ENCODE measurements around the gene TSC22D4.
A peak's percentile ranks its signal among the peaks of the same experiment; 100 is the strongest.
"Not testable (repeated sequence)": the region's sequence is repeated elsewhere in the genome, so short reads cannot be mapped to it uniquely, and the experiment has no call there.

The TSC22D4 gene

DNA sequence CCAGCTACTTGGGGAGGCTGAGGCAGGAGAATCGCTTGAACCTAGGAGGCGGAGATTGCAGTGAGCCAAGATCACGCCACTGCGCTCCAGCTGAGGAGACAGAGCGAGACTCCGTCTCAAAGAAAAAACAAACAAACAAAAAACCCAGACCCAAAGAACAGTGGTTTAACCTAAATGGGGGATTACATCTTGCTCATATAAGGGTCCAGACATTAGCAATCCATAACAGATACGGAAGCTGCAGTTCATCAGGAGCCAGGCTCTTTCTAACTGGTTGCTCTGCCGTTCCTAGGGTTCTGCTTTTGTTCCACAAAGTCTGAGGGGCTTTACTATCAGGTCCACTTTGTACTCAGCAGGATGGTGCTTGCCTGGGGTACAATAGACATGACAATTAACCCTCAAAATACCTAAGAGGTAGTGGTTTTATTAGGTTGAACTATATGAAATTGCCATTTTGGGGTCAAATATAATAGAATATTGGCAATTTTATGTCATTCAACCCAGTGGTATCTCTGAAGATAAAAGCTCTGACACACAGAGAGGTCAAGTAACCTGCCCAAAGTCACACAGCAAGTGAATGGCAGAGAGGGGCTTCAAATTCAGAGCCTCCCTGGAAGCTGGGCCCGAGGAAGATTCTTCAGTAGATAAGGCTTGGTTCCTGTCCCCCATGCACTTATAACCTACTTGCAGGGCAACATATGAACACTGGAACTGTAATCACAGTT, 26.0 kb upstream of the TSC22D4 start:
- no peaks in the 10 kb centered on the region for H3K27me3 ChIP-seq (ENCODE audit: insufficient read depth, insufficient read length)
- no peak for DNase-seq (ENCODE audit: low read depth, low spot score)
- no peaks in the 10 kb centered on the region for H3K9me3 ChIP-seq (ENCODE audit: insufficient read depth, low read length)
- H3K9ac ChIP-seq (ENCODE audit: insufficient read length, low read depth) = no peak overlapping the region
- TF ChIP-seq YY1 (IDR thresholded peaks at IDR 0.05; ENCODE audit: insufficient read depth, insufficient read length) (no peak), ZNF274 (IDR thresholded peaks at IDR 0.05; ENCODE audit: low read depth, low read length) (no peak), SUZ12 (IDR thresholded peaks at IDR 0.05; ENCODE audit: extremely low read depth, insufficient read depth, insufficient read length) (no peak)
- H3K36me3 ChIP-seq (ENCODE audit: insufficient read depth, insufficient read length, low read length) = no peaks in the 10 kb centered on the region
- H3K4me1 ChIP-seq (ENCODE audit: insufficient read depth, insufficient read length) = no peaks in the 10 kb centered on the region
- no peak overlapping the region for H3K4me3 ChIP-seq (ENCODE audit: insufficient read length, low read depth)

GRCh38 chr7:100504031-100504430, 25.0 kb upstream of the TSC22D4 start:
- not testable (repeated sequence) for H3K9ac ChIP-seq (ENCODE audit: insufficient read length, low read depth); DNase-seq (ENCODE audit: low read depth, low spot score); H3K27me3 ChIP-seq (ENCODE audit: insufficient read depth, insufficient read length); H3K9me3 ChIP-seq (ENCODE audit: insufficient read depth, low read length); H3K4me1 ChIP-seq (ENCODE audit: insufficient read depth, insufficient read length); H3K36me3 ChIP-seq (ENCODE audit: insufficient read depth, insufficient read length, low read length); H3K4me3 ChIP-seq (ENCODE audit: insufficient read length, low read depth)

GRCh38 chr7:100500743-100501142, 21.7 kb upstream of the TSC22D4 start:
- H3K9ac ChIP-seq (ENCODE audit: insufficient read length, low read depth); H3K4me1 ChIP-seq (ENCODE audit: insufficient read depth, insufficient read length); H3K9me3 ChIP-seq (ENCODE audit: insufficient read depth, low read length); H3K4me3 ChIP-seq (ENCODE audit: insufficient read length, low read depth); DNase-seq (ENCODE audit: low read depth, low spot score); H3K36me3 ChIP-seq (ENCODE audit: insufficient read depth, insufficient read length, low read length); H3K27me3 ChIP-seq (ENCODE audit: insufficient read depth, insufficient read length): not testable (repeated sequence)

DNA sequence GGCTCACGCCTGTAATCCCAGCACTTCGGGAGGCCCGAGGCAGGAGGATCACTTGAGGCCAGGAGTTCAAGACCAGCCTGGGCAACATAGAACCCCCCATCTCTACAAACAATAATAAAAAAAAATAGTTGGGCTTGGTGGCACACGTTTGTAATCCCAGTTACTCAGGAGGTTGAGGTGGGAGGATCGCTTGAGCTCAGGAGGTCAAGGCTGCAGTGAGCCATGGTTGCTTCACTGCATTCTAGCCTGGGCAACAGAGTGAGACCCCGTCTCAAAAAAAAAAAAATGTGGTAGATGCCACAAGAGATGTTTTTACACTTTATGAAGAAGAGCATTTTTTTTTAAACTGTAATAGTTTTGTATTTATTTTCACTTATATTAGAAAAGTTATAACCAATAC, 17.5 kb upstream of the TSC22D4 start:
- DNase-seq (ENCODE audit: low read depth, low spot score) = no peak
- H3K27me3 ChIP-seq (ENCODE audit: insufficient read depth, insufficient read length) = peaks cover 14% of the 10 kb centered on the region
- TF ChIP-seq YY1 (IDR thresholded peaks at IDR 0.05; ENCODE audit: insufficient read depth, insufficient read length) (no peak), ZNF274 (IDR thresholded peaks at IDR 0.05; ENCODE audit: low read depth, low read length) (no peak), SUZ12 (IDR thresholded peaks at IDR 0.05; ENCODE audit: extremely low read depth, insufficient read depth, insufficient read length) (no peak)
- no peak overlapping the region for H3K9ac ChIP-seq (ENCODE audit: insufficient read length, low read depth)
- H3K4me1 ChIP-seq (ENCODE audit: insufficient read depth, insufficient read length) = no peaks in the 10 kb centered on the region
- no peaks in the 10 kb centered on the region for H3K9me3 ChIP-seq (ENCODE audit: insufficient read depth, low read length)
- no peak overlapping the region for H3K4me3 ChIP-seq (ENCODE audit: insufficient read length, low read depth)
- no peaks in the 10 kb centered on the region for H3K36me3 ChIP-seq (ENCODE audit: insufficient read depth, insufficient read length, low read length)

DNA sequence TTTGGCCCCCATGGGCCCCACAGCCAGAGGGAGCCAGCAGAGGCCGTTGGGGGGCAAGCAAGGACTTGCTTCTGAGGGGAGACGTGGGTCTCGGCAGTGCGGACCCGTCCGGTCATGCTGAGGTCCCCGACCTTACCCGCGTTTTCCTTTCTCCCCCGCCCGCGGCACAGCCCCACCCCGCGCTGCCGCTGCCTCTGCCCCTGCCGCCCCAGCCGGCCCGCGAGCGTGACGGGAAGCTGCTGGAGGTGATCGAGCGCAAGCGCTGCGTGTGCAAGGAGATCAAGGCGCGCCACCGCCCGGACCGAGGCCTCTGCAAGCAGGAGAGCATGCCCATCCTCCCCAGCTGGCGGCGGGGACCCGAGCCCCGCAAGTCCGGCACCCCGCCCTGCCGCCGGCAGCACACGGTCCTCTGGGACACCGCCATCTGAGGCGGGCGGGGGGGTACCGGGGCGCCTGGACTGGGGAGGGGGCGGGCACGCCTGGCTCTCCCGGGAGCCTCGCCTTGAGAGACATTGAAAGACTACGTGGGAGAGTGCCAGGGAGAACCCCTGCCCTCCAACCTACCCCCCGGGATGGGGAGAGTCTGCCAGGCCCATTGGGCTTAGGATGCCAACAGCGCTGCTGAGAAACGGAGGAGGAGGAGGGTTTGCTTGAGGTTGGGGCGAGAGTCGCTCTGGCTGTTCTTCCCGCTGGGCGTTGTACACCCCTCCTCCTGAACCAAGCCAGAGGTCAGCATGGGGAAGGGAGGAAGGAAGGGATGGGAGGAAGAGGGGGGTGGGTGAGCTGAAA, 14.7 kb upstream of the TSC22D4 start:
- Histone ChIP-seq H3K4me3 (ENCODE audit: insufficient read length, low read depth) (peak overlapping the region; percentile 26), H3K9me3 (ENCODE audit: insufficient read depth, low read length) (no peaks in the 10 kb centered on the region), H3K9ac (ENCODE audit: insufficient read length, low read depth) (peak overlapping the region; percentile 50), H3K4me1 (ENCODE audit: insufficient read depth, insufficient read length) (peaks cover 11% of the 10 kb centered on the region), H3K36me3 (ENCODE audit: insufficient read depth, insufficient read length, low read length) (no peaks in the 10 kb centered on the region), H3K27me3 (ENCODE audit: insufficient read depth, insufficient read length) (peaks cover 14% of the 10 kb centered on the region)
- DNase-seq (ENCODE audit: low read depth, low spot score) = no peak
- TF ChIP-seq ZNF274 (IDR thresholded peaks at IDR 0.05; ENCODE audit: low read depth, low read length) (no peak), YY1 (IDR thresholded peaks at IDR 0.05; ENCODE audit: insufficient read depth, insufficient read length) (no peak), SUZ12 (IDR thresholded peaks at IDR 0.05; ENCODE audit: extremely low read depth, insufficient read depth, insufficient read length) (no peak)

GRCh38 chr7:100492738-100493475, 13.9 kb upstream of the TSC22D4 start:
- Histone ChIP-seq H3K4me3 (ENCODE audit: insufficient read length, low read depth) (peak overlapping the region; percentile 26), H3K36me3 (ENCODE audit: insufficient read depth, insufficient read length, low read length) (no peaks in the 10 kb centered on the region), H3K9ac (ENCODE audit: insufficient read length, low read depth) (peak overlapping the region; percentile 50), H3K4me1 (ENCODE audit: insufficient read depth, insufficient read length) (peaks cover 11% of the 10 kb centered on the region), H3K9me3 (ENCODE audit: insufficient read depth, low read length) (no peaks in the 10 kb centered on the region), H3K27me3 (ENCODE audit: insufficient read depth, insufficient read length) (peaks cover 14% of the 10 kb centered on the region)
- TF ChIP-seq YY1 (IDR thresholded peaks at IDR 0.05; ENCODE audit: insufficient read depth, insufficient read length) (no peak), ZNF274 (IDR thresholded peaks at IDR 0.05; ENCODE audit: low read depth, low read length) (no peak), SUZ12 (IDR thresholded peaks at IDR 0.05; ENCODE audit: extremely low read depth, insufficient read depth, insufficient read length) (no peak)
- no peak for DNase-seq (ENCODE audit: low read depth, low spot score)

DNA sequence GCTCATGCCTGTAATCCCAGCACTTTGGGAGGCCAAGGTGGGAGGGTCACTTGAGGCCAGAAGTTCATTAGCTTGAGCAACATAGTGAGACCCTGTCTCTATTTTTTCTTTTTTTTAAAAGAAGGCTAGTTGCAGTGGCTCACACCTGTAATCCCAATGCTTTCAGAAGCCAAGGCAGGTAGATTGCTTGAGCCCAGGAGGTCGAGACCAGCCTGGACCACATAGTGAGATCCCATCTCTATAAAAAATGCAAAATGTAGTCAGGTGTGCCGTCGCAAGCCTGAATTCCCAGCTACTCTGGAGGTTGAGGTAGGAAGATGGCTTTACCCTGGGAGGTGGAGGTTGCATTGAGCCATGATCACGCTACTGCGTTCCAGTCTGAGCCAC, 12.2 kb upstream of the TSC22D4 start:
- no peak for DNase-seq (ENCODE audit: low read depth, low spot score)
- no peak overlapping the region for H3K9ac ChIP-seq (ENCODE audit: insufficient read length, low read depth)
- peaks cover 14% of the 10 kb centered on the region for H3K27me3 ChIP-seq (ENCODE audit: insufficient read depth, insufficient read length)
- no peak overlapping the region for H3K4me3 ChIP-seq (ENCODE audit: insufficient read length, low read depth)
- H3K4me1 ChIP-seq (ENCODE audit: insufficient read depth, insufficient read length) = peaks cover 15% of the 10 kb centered on the region
- no peak for TF ChIP-seq SUZ12 (IDR thresholded peaks at IDR 0.05; ENCODE audit: extremely low read depth, insufficient read depth, insufficient read length)
- TF ChIP-seq YY1 (IDR thresholded peaks at IDR 0.05; ENCODE audit: insufficient read depth, insufficient read length) = no peak
- no peak for TF ChIP-seq ZNF274 (IDR thresholded peaks at IDR 0.05; ENCODE audit: low read depth, low read length)
- no peaks in the 10 kb centered on the region for H3K9me3 ChIP-seq (ENCODE audit: insufficient read depth, low read length)
- no peaks in the 10 kb centered on the region for H3K36me3 ChIP-seq (ENCODE audit: insufficient read depth, insufficient read length, low read length)
